HG03097 (cell line): ENCODE data around the gene EXOSC3.
"Not testable (repeated sequence)": the region's sequence is repeated elsewhere in the genome, so short reads cannot be mapped to it uniquely, and the experiment has no call there.

Source experiments
- ATAC-seq: cut with Tn5 transposase; IDR thresholded peaks from one replicate; pipeline ENCODE4 v1.9.1; 2021; ENCODE audit not compliant: unreplicated experiment, low FRiP score

The EXOSC3 gene

GRCh38 chr9:37784616-37785483, at the start of gene EXOSC3:
Gene EXOSC3 (minus strand): TSS chr9:37785064. CDS start chr9:37785044, 20 bp downstream.
- ATAC-seq, result peak; percentile 65

- no peak for ATAC-seq
Observed at GRCh38 chr9:37827483-37828165, 42.8 kb upstream of the EXOSC3 start.

GRCh38 chr9:37825174-37825573, 40.3 kb upstream of the EXOSC3 start:
- not testable (repeated sequence) for ATAC-seq

- ATAC-seq, result no peak
Observed at GRCh38 chr9:37820142-37820541, 35.3 kb upstream of the EXOSC3 start.

- ATAC-seq, result no peak
Observed at GRCh38 chr9:37818849-37819248, 34.0 kb upstream of the EXOSC3 start.

GRCh38 chr9:37812773-37813379, 28.0 kb upstream of the EXOSC3 start:
- ATAC-seq, result no peak

GRCh38 chr9:37811906-37812476, 27.1 kb upstream of the EXOSC3 start:
- ATAC-seq, result no peak

GRCh38 chr9:37809676-37810075, 24.8 kb upstream of the EXOSC3 start:
- not testable (repeated sequence) for ATAC-seq

- no peak for ATAC-seq
Observed at GRCh38 chr9:37806271-37806670, 21.4 kb upstream of the EXOSC3 start.

- no peak for ATAC-seq
Observed at GRCh38 chr9:37801959-37802711, 17.3 kb upstream of the EXOSC3 start.

GRCh38 chr9:37801287-37801850, 16.5 kb upstream of the EXOSC3 start:
- peak; percentile 30 for ATAC-seq

GRCh38 chr9:37800631-37801286, 15.9 kb upstream of the EXOSC3 start, which contains the start of gene DCAF10:
Gene DCAF10 (plus strand): TSS chr9:37800797. CDS start chr9:37800867, 70 bp downstream.
- peak; percentile 60 for ATAC-seq

- ATAC-seq, result no peak
Observed at GRCh38 chr9:37798677-37799076, 13.8 kb upstream of the EXOSC3 start.

- ATAC-seq, result no peak
Observed at GRCh38 chr9:37796232-37796631, 11.4 kb upstream of the EXOSC3 start.

- no peak for ATAC-seq
Observed at GRCh38 chr9:37792122-37792521, 7.3 kb upstream of the EXOSC3 start.

GRCh38 chr9:37790096-37790495, 5.2 kb upstream of the EXOSC3 start:
- no peak for ATAC-seq

- no peak for ATAC-seq
Observed at GRCh38 chr9:37788332-37788731, 3.5 kb upstream of the EXOSC3 start.

- no peak for ATAC-seq
Observed at GRCh38 chr9:37787059-37787458, 2.2 kb upstream of the EXOSC3 start.

- ATAC-seq, result no peak
Observed at GRCh38 chr9:37784291-37784615, 611 bp downstream of the EXOSC3 start.

GRCh38 chr9:37778534-37778933, 6.3 kb downstream of the EXOSC3 start:
- ATAC-seq, result no peak
